Pancreas (tissue), 10 donors: ENCODE measurements around the gene CMIP. TPM values are rescaled to one million over a fixed set of nuclear protein-coding genes. Genes with fewer than 3 reads are reported as not detected.

Source experiments
- ATAC-seq, 4 donors: fragments of 200-7000 bp; cut with Tn5 transposase; one replicate each; pipeline versions ENCODE4 v1.8.0 to v1.9.1; 2020; ENCODE audit warnings: mild to moderate bottlenecking in 4 of 4, moderate library complexity in 4 of 4
- DNase-seq, 6 donors: peaks; one replicate each; pipeline ENCODE4 v3.0.0-alpha.2; 2020
- FAIRE-seq: peaks from 2 replicates; lab custom pipeline; 2012; peaks lifted over from hg19 to GRCh38; lab: Jason Lieb, UNC
- H3K27ac ChIP-seq, 4 donors: fragments of 200-600 bp; sonication (generic); 1 replicate in 3 of 4; 2 replicates in 1 of 4; pipeline versions ENCODE4 v1.5.0 to v1.8.0; 2020
- H3K27me3 ChIP-seq, 4 donors: fragments of 200-600 bp; one replicate each; pipeline ENCODE4 v1.8.0; 2021
- H3K36me3 ChIP-seq, 3 donors: fragments of 200-600 bp; sonication (generic) in 1 of 3; one replicate each; pipeline versions ENCODE4 v1.5.0 to v1.8.0; 2020 to 2021
- H3K4me1 ChIP-seq, 3 donors: fragments of 200-600 bp; one replicate each; pipeline ENCODE4 v1.8.0; 2021
- H3K4me3 ChIP-seq, 4 donors: fragments of 200-600 bp; sonication (generic) in 2 of 4; one replicate each; pipeline versions ENCODE4 v1.5.0 to v1.8.0; 2020 to 2021
- H3K9me3 ChIP-seq, 4 donors: fragments of 200-600 bp; one replicate each; pipeline ENCODE4 v1.8.0; 2021
- CTCF ChIP-seq, 4 donors: fragments of 200-600 bp; sonication (generic) in 3 of 4; IDR thresholded peaks; one replicate each; pipeline versions ENCODE4 v1.5.0 to v1.8.0; 2021; ENCODE audit warnings: antibody characterized with exemption in 4 of 4
- WGBS, 2 donors: extraction: QIAGEN DNeasy Blood & Tissue Kit; methylation state at CpG; one replicate each; pipeline ENCODE4 v1.1.7; 2013; 5-methylcytosine and 5-hydroxymethylcytosine counted together
- intact Hi-C, 3 donors: fragments of 100-400 bp; cut with DNase I; formaldehyde crosslinking; loops; one replicate each; pipeline versions ENCODE4 v1.11.1 to v1.14.2; 2022
- polyA plus RNA-seq, 2 donors: library from polyadenylated mRNA; stranded (reverse); fragments of 200-250 nt; gene quantifications; one replicate each; pipeline ENCODE4 v1.2.3, GENCODE V29; 2013
- total RNA-seq, 6 donors: library from RNA; stranded (reverse); fragmentation: NEBNext Ultra II Directional in 4 of 6; extraction: Animal tissue kit (Norgen Biotek cat#: 25700) in 4 of 6; gene quantifications; one replicate each; pipeline versions ENCODE4 v1.2.1 to v1.2.4, GENCODE V29; 2021 to 2023
- donor health status: healthy with polysubstance abuse.
- donor health status: DM: no; HTN: no; CAD: no; lungs with moderate emphysema.
- donor health status: DM: no; HTN: no; CAD: no.
- donor health status: control.
- donor health status: control.
- donor health status: Bipolar disorder and iron deficiency.
- donor health status: DM: yes; HTN: yes; CAD: no.
- donor health status: DM: no; HTN: no; CAD: no.
- donor health status: DM: no; HTN: no; CAD: no.
- donor health status: DM: yes; HTN: yes; CAD: no.

CMIP gene
- total and polyA plus RNA-seq, 8 donors = 9.7 to 37.0 (median 21.5) TPM

GRCh38 chr16:81632392-81633146 lies 188.0 kb downstream of the CMIP start:
- intact Hi-C loops = no loop called here
- peaks cover 5 to 20% (median 6%) of the 10 kb centered on the region in 3 donors for H3K4me1 ChIP-seq
- no peaks in the 10 kb centered on the region for H3K9me3 ChIP-seq
- ATAC-seq (peak in 2 of 4 donors; percentile 26 to 70), DNase-seq (no peak), FAIRE-seq (no peak)
- H3K27me3 ChIP-seq = no peaks in the 10 kb centered on the region
- H3K27ac ChIP-seq = peak overlapping the region in 1 of 4 donors; percentile 18
- H3K36me3 ChIP-seq = no peaks in the 10 kb centered on the region
- WGBS, 2 donors = 87 to 90% methylated on average over 18 of the region's 18 CpGs
- no peak overlapping the region for H3K4me3 ChIP-seq
- no peak for TF ChIP-seq CTCF (IDR thresholded peaks at IDR 0.05)

GRCh38 chr16:81633147-81633619 lies 188.6 kb downstream of the CMIP start:
- H3K27ac ChIP-seq = peak overlapping the region in 1 of 4 donors; percentile 18
- intact Hi-C loops = no loop called here
- 80 to 84% methylated on average over 11 of the region's 11 CpGs for WGBS, 2 donors
- no peak overlapping the region for H3K4me3 ChIP-seq
- no peak for FAIRE-seq
- no peaks in the 10 kb centered on the region for H3K27me3 ChIP-seq
- no peaks in the 10 kb centered on the region for H3K9me3 ChIP-seq
- H3K36me3 ChIP-seq = no peaks in the 10 kb centered on the region
- ATAC-seq = peak in 2 of 4 donors; percentile 14 to 32
- peaks cover 5 to 20% (median 6%) of the 10 kb centered on the region in 3 donors for H3K4me1 ChIP-seq
- no peak for TF ChIP-seq CTCF (IDR thresholded peaks at IDR 0.05)
- DNase-seq = no peak

GRCh38 chr16:81633680-81634379 lies 189.2 kb downstream of the CMIP start:
- no peak for FAIRE-seq
- Histone ChIP-seq H3K4me3 (no peak overlapping the region), H3K36me3 (no peaks in the 10 kb centered on the region), H3K4me1 (peaks cover 5 to 20% (median 6%) of the 10 kb centered on the region in 3 donors), H3K27me3 (no peaks in the 10 kb centered on the region), H3K27ac (no peak overlapping the region), H3K9me3 (no peaks in the 10 kb centered on the region)
- WGBS, 2 donors = 75 to 77% methylated on average over 8 of the region's 8 CpGs
- ATAC-seq = no peak
- no peak for DNase-seq
- intact Hi-C loops = no loop called here
- no peak for TF ChIP-seq CTCF (IDR thresholded peaks at IDR 0.05)

GRCh38 chr16:81634380-81635062 lies 189.9 kb downstream of the CMIP start:
- no peaks in the 10 kb centered on the region for H3K27me3 ChIP-seq
- intact Hi-C loops = no loop called here
- ATAC-seq (peak in 1 of 4 donors; percentile 28), DNase-seq (no peak), FAIRE-seq (no peak)
- H3K9me3 ChIP-seq = no peaks in the 10 kb centered on the region
- H3K36me3 ChIP-seq = no peaks in the 10 kb centered on the region
- H3K27ac ChIP-seq = no peak overlapping the region
- 75 to 78% methylated on average over 13 of the region's 13 CpGs for WGBS, 2 donors
- TF ChIP-seq CTCF (IDR thresholded peaks at IDR 0.05) = no peak
- no peak overlapping the region for H3K4me3 ChIP-seq
- H3K4me1 ChIP-seq = peaks cover 5 to 20% (median 6%) of the 10 kb centered on the region in 3 donors
